IMR-90 (cell line): Measurements from ENCODE around the gene SYNE2. TPM values are rescaled to one million over a fixed set of nuclear protein-coding genes. Genes with fewer than 3 reads are reported as not detected.

Experiments used
- ATAC-seq: fragments of 200-7000 bp; cut with Tn5 transposase; 2 replicates; pipeline ENCODE4 v1.9.1; 2020; ENCODE audit warnings: low read depth, mild to moderate bottlenecking, moderate library complexity
- BruUV-seq: library from RNA; stranded (reverse); fragments of 400-500 nt; replicated peaks from 2 replicates; lab custom pipeline; 2021; lab: Mats Ljungman, UMichigan
- CTCF ChIA-PET: fragments of 300-600 bp; formaldehyde crosslinking; extraction: SDS; loops from one replicate; lab custom pipeline; 2021; ENCODE audit warnings: antibody characterized with exemption; lab: Yijun Ruan, JAX
- POLR2A ChIA-PET: fragments of 300-600 bp; sonication (Branson Sonifier 250); formaldehyde crosslinking; loops from one replicate; lab custom pipeline; 2022; ENCODE audit warnings: antibody characterized with exemption; ENCODE audit not compliant: unreplicated experiment; lab: Charles Lee
- DNase-seq: peaks from one replicate; pipeline ENCODE4 v3.0.0; 2013
- H2AFZ ChIP-seq: replicated peaks from 2 replicates; pipeline ENCODE3; 2013; ENCODE audit warnings: low read length, mild to moderate bottlenecking; ENCODE audit not compliant: poor library complexity
- H2AK5ac ChIP-seq: 2 replicates; pipeline ENCODE4 v1.6.1; 2013; ENCODE audit warnings: low read depth, low read length, inconsistent platforms
- H2AK9ac ChIP-seq: replicated peaks from 2 replicates; pipeline ENCODE3; 2013; ENCODE audit warnings: mild to moderate bottlenecking, low read depth, low read length, moderate library complexity; ENCODE audit not compliant: poor library complexity
- H2BK120ac ChIP-seq: 2 replicates; pipeline ENCODE4 v1.6.1; 2013; ENCODE audit warnings: low read depth, low read length, inconsistent platforms
- H2BK15ac ChIP-seq: 3 replicates; pipeline ENCODE4 v1.6.1; 2013; ENCODE audit warnings: low read depth, low read length, inconsistent platforms
- H2BK20ac ChIP-seq: 2 replicates; pipeline ENCODE4 v1.6.1; 2013; ENCODE audit warnings: low read depth, mild to moderate bottlenecking, inconsistent platforms, low read length, moderate library complexity
- H2BK5ac ChIP-seq: 2 replicates; pipeline ENCODE4 v1.6.1; 2013; ENCODE audit warnings: mild to moderate bottlenecking, low read depth, low read length, inconsistent platforms; ENCODE audit not compliant: poor library complexity, severe bottlenecking
- H3K14ac ChIP-seq: replicated peaks from 2 replicates; pipeline ENCODE4 v1.6.1; 2013; ENCODE audit warnings: low read depth, low read length, inconsistent platforms
- H3K18ac ChIP-seq: 2 replicates; pipeline ENCODE4 v1.6.1; 2013; ENCODE audit warnings: low read depth, low read length, control low read depth
- H3K23ac ChIP-seq: 2 replicates; pipeline ENCODE4 v1.6.1; 2013; ENCODE audit warnings: low read depth, low read length, inconsistent platforms
- H3K27ac ChIP-seq: 2 replicates; pipeline ENCODE4 v1.5.1; 2013; ENCODE audit warnings: mild to moderate bottlenecking, control low read depth, low read length; ENCODE audit not compliant: insufficient read depth
- H3K27me3 ChIP-seq: 2 replicates; pipeline ENCODE4 v1.6.1; 2013; ENCODE audit warnings: low read length; ENCODE audit not compliant: control insufficient read depth, insufficient read depth
- H3K36me3 ChIP-seq: 2 replicates; pipeline ENCODE4 v1.6.1; 2013; ENCODE audit warnings: low read length, mixed read lengths; ENCODE audit not compliant: control insufficient read depth, insufficient read depth
- H3K4ac ChIP-seq: 2 replicates; pipeline ENCODE4 v1.6.1; 2013; ENCODE audit warnings: low read depth, low read length, inconsistent platforms
- H3K4me1 ChIP-seq: 2 replicates; pipeline ENCODE4 v1.6.1; 2013; ENCODE audit warnings: low read length, mixed read lengths; ENCODE audit not compliant: control insufficient read depth, insufficient read depth
- H3K4me2 ChIP-seq: 2 replicates; pipeline ENCODE4 v1.6.1; 2013; ENCODE audit warnings: low read depth, mild to moderate bottlenecking, control low read depth, low read length, moderate library complexity
- H3K4me3 ChIP-seq: 2 replicates; pipeline ENCODE4 v1.5.1; 2013; ENCODE audit warnings: low read depth, mild to moderate bottlenecking, control low read depth, low read length, moderate library complexity; ENCODE audit not compliant: insufficient read depth
- H3K56ac ChIP-seq: 2 replicates; pipeline ENCODE4 v1.6.1; 2013; ENCODE audit warnings: low read length, inconsistent platforms; ENCODE audit not compliant: insufficient read depth; ENCODE audit errors: extremely low read depth
- H3K79me1 ChIP-seq, 2 experiments: 2 replicates each; pipeline ENCODE4 v1.6.1; 2013; ENCODE audit warnings: low read length in 2 of 2, inconsistent platforms in 1 of 2, low read depth in 1 of 2
- H3K9ac ChIP-seq: 2 replicates; pipeline ENCODE4 v1.6.1; 2013; ENCODE audit warnings: low read depth, low read length, control low read depth
- H3K9me1 ChIP-seq: 2 replicates; pipeline ENCODE4 v1.6.1; 2013; ENCODE audit warnings: low read length, inconsistent platforms; ENCODE audit not compliant: insufficient read depth
- H3K9me3 ChIP-seq: 2 replicates; pipeline ENCODE4 v1.6.1; 2013; ENCODE audit warnings: low read length; ENCODE audit not compliant: control insufficient read depth, insufficient read depth
- H4K20me1 ChIP-seq: 2 replicates; pipeline ENCODE4 v1.6.1; 2013; ENCODE audit warnings: low read length, inconsistent platforms; ENCODE audit not compliant: insufficient read depth
- H4K5ac ChIP-seq: 2 replicates; pipeline ENCODE4 v1.6.1; 2013; ENCODE audit warnings: mild to moderate bottlenecking, low read depth, low read length, control low read depth
- H4K8ac ChIP-seq, 2 experiments: 2 replicates each; pipeline ENCODE4 v1.6.1; 2013; ENCODE audit warnings: low read depth in 2 of 2, low read length in 2 of 2, control low read depth in 1 of 2, inconsistent platforms in 1 of 2
- H4K91ac ChIP-seq: 2 replicates; pipeline ENCODE4 v1.6.1; 2013; ENCODE audit warnings: low read depth, low read length, inconsistent platforms; ENCODE audit not compliant: insufficient read depth
- BHLHE40 ChIP-seq: fragments of 150-350 bp; IDR thresholded peaks from 2 replicates; pipeline ENCODE4 v1.6.1; 2016; ENCODE audit warnings: mild to moderate bottlenecking, low read depth, low read length
- CHD1 ChIP-seq: IDR thresholded peaks from 2 replicates; pipeline ENCODE4 v1.6.1; 2012; ENCODE audit warnings: low read depth, low read length, improper control_type of control experiment
- CTCF ChIP-seq: conservative IDR thresholded peaks from 2 replicates; pipeline ENCODE4 v1.5.1; 2012; ENCODE audit warnings: mild to moderate bottlenecking, low read depth, low read length, improper control_type of control experiment
- MAFK ChIP-seq: IDR thresholded peaks from 2 replicates; pipeline ENCODE4 v1.6.1; 2012; ENCODE audit warnings: low read depth, low read length, improper control_type of control experiment
- NFE2L2 ChIP-seq: fragments of 150-350 bp; IDR thresholded peaks from 2 replicates; pipeline ENCODE4 v1.6.1; 2016; ENCODE audit warnings: low read depth, mild to moderate bottlenecking, low read length
- RCOR1 ChIP-seq: IDR thresholded peaks from 2 replicates; pipeline ENCODE4 v1.6.1; 2012; ENCODE audit warnings: mild to moderate bottlenecking, low read length, improper control_type of control experiment; ENCODE audit not compliant: insufficient replicate concordance
- SMC3 ChIP-seq: fragments of 150-350 bp; IDR thresholded peaks from 2 replicates; pipeline ENCODE4 v1.6.1; 2016; ENCODE audit warnings: low read depth, mild to moderate bottlenecking, antibody characterized with exemption, low read length, moderate library complexity
- USF2 ChIP-seq: fragments of 150-350 bp; IDR thresholded peaks from 2 replicates; pipeline ENCODE4 v1.6.1; 2017; ENCODE audit warnings: mild to moderate bottlenecking, antibody characterized with exemption, low read length, low read depth
- WGBS, 2 experiments: methylation state at CpG; one replicate each; pipeline versions ENCODE4 v1.1.5 to v1.1.7; 2013; ENCODE audit warnings: missing lambda C conversion rate in 2 of 2; ENCODE audit not compliant: insufficient read length in 1 of 2; ENCODE audit errors: extremely low coverage in 2 of 2; 5-methylcytosine and 5-hydroxymethylcytosine counted together
- dilution Hi-C: fragments of 300-500 bp; cut with HindIII; formaldehyde crosslinking; loops from one replicate; pipeline ENCODE4 v1.14.3; 2018; ENCODE audit warnings: low sequenced_read_pairs; ENCODE audit not compliant: unreplicated experiment
- in situ Hi-C: fragments of 300-500 bp; cut with MboI; formaldehyde crosslinking; loops from 3 replicates; pipeline ENCODE4 v1.14.3; 2019; ENCODE audit warnings: low sequenced_read_pairs, inconsistent platforms, mixed read lengths
- intact Hi-C: fragments of 100-400 bp; cut with micrococcal nuclease; formaldehyde crosslinking; loops from 2 replicates; pipeline ENCODE4 v1.10.0; 2022
- polyA plus RNA-seq, 3 experiments: library from polyadenylated mRNA; depleted of rRNA; stranded (reverse); fragments of >200 nt; gene quantifications; 2 replicates each; pipeline ENCODE4 v1.2.3, GENCODE V29; 2012; ENCODE audit warnings: low replicate concordance in 1 of 3
- total RNA-seq: library from RNA; depleted of rRNA; stranded (reverse); fragments of >200 nt; gene quantifications from 2 replicates; pipeline ENCODE4 v1.2.3, GENCODE V29; 2012

SYNE2 gene
- total and polyA plus RNA-seq, 2 of the 4 experiments (the other 2 are of a cell fraction), result 5.2 to 28.9 TPM

GRCh38 chr14:63863004-63863403 lies 10.2 kb downstream of the SYNE2 start:
- no CpG with 5 or more reads among the region's 6 CpGs for whole genome bisulfite sequencing, 2 experiments
- no peak overlapping the region for H2AFZ ChIP-seq
- no peaks in the 10 kb centered on the region for H3K27me3 ChIP-seq
- H3K56ac ChIP-seq, result no peak overlapping the region
- no peaks in the 10 kb centered on the region for H3K9me1 ChIP-seq
- H3K18ac ChIP-seq, result no peak overlapping the region
- H2AK5ac ChIP-seq, result no peak overlapping the region
- no peak overlapping the region for H3K4me3 ChIP-seq
- no peaks in the 10 kb centered on the region for H3K4me1 ChIP-seq
- no peak overlapping the region for H3K14ac ChIP-seq
- CTCF ChIA-PET, result no interaction called here
- H3K36me3 ChIP-seq, result no peaks in the 10 kb centered on the region
- H2BK15ac ChIP-seq, result no peak overlapping the region
- no peak for DNase-seq
- H2AK9ac ChIP-seq, result no peak overlapping the region
- no peak overlapping the region for H2BK20ac ChIP-seq
- no peak overlapping the region for H4K91ac ChIP-seq
- no peak overlapping the region for H3K4me2 ChIP-seq
- H3K9me3 ChIP-seq, result no peaks in the 10 kb centered on the region
- H4K20me1 ChIP-seq, result no peaks in the 10 kb centered on the region
- H2BK5ac ChIP-seq, result no peak overlapping the region
- no peak overlapping the region for H3K23ac ChIP-seq
- H3K9ac ChIP-seq, result no peak overlapping the region
- dilution Hi-C loops (no loop called here), intact Hi-C loops (no loop called here), in situ Hi-C loops (no loop called here)
- H3K27ac ChIP-seq, result no peak overlapping the region
- H3K4ac ChIP-seq, result no peak overlapping the region
- no peak for TF ChIP-seq NFE2L2
- TF ChIP-seq CTCF, result no peak
- no peak for TF ChIP-seq USF2
- TF ChIP-seq CHD1, result no peak
- TF ChIP-seq BHLHE40, result no peak
- TF ChIP-seq SMC3, result no peak
- TF ChIP-seq RCOR1, result no peak
- no peak for TF ChIP-seq MAFK
- H3K79me1 ChIP-seq, result peaks cover 0 to 4% of the 10 kb centered on the region in 2 experiments; a peak in 2 of 4 replicates
- no peak for ATAC-seq
- H2BK120ac ChIP-seq, result no peak overlapping the region
- no TSS peak for BruUV-seq
- no peak overlapping the region for H4K8ac ChIP-seq
- H4K5ac ChIP-seq, result no peak overlapping the region
- POLR2A ChIA-PET, result no interaction called here
